Measurements from ENCODE around the gene ACP7.

GRCh38 chr19:39155114-39155700 is 71.0 kb downstream of the ACP7 start:
- TF ChIP-seq POLR2A (IDR thresholded peaks at IDR 0.05; ENCODE audit: low read depth, low read length) (no peak), CTCF (IDR thresholded peaks at IDR 0.05 in 2 of 3, conservative IDR thresholded peaks at IDR 0.05 in 1 of 3; ENCODE audit: control insufficient read depth in 2 of 3, extremely low read depth in 1 of 3, insufficient read depth in 1 of 3, low read depth in 3 of 3, low read length in 3 of 3) (no peak), USF2 (IDR thresholded peaks at IDR 0.05; ENCODE audit: borderline replicate concordance, low read depth, low read length) (no peak), USF1 (IDR thresholded peaks at IDR 0.05; ENCODE audit: borderline replicate concordance, extremely low read length, insufficient read depth, low read depth, low read length) (no peak), SMC3 (IDR thresholded peaks at IDR 0.05; ENCODE audit: borderline replicate concordance, low read length) (no peak), YY1 (IDR thresholded peaks at IDR 0.05; ENCODE audit: low read depth, low read length) (no peak), ZNF24 (IDR thresholded peaks at IDR 0.05) (no peak), MAX (IDR thresholded peaks at IDR 0.05; ENCODE audit: low read depth, low read length) (no peak), NFIC (IDR thresholded peaks at IDR 0.05; ENCODE audit: low read depth, low read length) (no peak), FOS (IDR thresholded peaks at IDR 0.05; ENCODE audit: borderline replicate concordance, extremely low read depth, insufficient read length) (no peak), ZNF274 (IDR thresholded peaks at IDR 0.05; ENCODE audit: insufficient read depth, insufficient read length) (no peak), REST (IDR thresholded peaks at IDR 0.05; ENCODE audit: low read depth, low read length) (no peak), SRF (IDR thresholded peaks at IDR 0.05; ENCODE audit: low read depth in 2 of 2, low read length in 2 of 2) (no peak), SIX5 (IDR thresholded peaks at IDR 0.05; ENCODE audit: low read depth, low read length, severe bottlenecking) (no peak)
